BE2C (cell line): ENCODE results near the gene SPATS2.

Experiments used
- DNase-seq: peaks from one replicate; pipeline ENCODE4 v3.0.0-alpha.2; 2020
- H3K27me3 ChIP-seq: fragments of 250-450 bp; sonication (Bioruptor Pico); 2 replicates; pipeline ENCODE4 v1.5.1; 2020; ENCODE audit warnings: mild to moderate bottlenecking
- H3K36me3 ChIP-seq: fragments of 250-450 bp; sonication (Bioruptor Pico); 2 replicates; pipeline ENCODE4 v1.5.1; 2020; ENCODE audit warnings: mild to moderate bottlenecking
- H3K4me1 ChIP-seq: fragments of 250-450 bp; sonication (Bioruptor Pico); 2 replicates; pipeline ENCODE4 v1.5.1; 2020
- H3K4me3 ChIP-seq: 2 replicates; pipeline ENCODE4 v1.5.1; 2011; ENCODE audit warnings: low read depth, low read length
- H3K9me3 ChIP-seq: fragments of 250-450 bp; sonication (Bioruptor Pico); 2 replicates; pipeline ENCODE4 v1.5.1; 2020
- TF ChIP-seq, protein P1 (sequence below): IDR thresholded peaks from 2 replicates; pipeline ENCODE4 v1.5.1; 2012; ENCODE audit warnings: mild to moderate bottlenecking, low read depth, low read length

SPATS2 gene

DNA sequence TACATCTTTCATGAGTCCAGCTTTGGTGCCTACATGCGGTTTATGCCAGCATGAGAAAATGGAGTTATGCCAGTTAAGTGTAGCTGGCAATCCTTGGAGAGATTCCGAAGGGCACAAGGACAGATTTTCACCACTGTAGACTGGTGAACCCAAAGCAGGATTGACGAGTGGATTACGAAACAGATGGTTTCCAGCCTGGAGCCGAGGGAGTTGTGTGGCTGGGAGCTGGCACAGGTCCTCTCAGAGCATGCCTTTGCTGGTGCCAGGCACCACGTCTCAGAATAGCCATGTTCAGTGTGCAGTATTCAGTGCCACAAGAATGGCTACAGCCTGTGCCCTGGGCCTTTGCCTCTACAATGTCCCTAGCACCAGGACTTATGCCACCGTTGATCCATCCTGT, 184.8 kb downstream of the SPATS2 start:
- Histone ChIP-seq H3K9me3 (no peaks in the 10 kb centered on the region), H3K4me1 (no peaks in the 10 kb centered on the region), H3K4me3 (no peak overlapping the region), H3K27me3 (no peaks in the 10 kb centered on the region), H3K36me3 (no peaks in the 10 kb centered on the region)
- TF ChIP-seq, protein P1, sequence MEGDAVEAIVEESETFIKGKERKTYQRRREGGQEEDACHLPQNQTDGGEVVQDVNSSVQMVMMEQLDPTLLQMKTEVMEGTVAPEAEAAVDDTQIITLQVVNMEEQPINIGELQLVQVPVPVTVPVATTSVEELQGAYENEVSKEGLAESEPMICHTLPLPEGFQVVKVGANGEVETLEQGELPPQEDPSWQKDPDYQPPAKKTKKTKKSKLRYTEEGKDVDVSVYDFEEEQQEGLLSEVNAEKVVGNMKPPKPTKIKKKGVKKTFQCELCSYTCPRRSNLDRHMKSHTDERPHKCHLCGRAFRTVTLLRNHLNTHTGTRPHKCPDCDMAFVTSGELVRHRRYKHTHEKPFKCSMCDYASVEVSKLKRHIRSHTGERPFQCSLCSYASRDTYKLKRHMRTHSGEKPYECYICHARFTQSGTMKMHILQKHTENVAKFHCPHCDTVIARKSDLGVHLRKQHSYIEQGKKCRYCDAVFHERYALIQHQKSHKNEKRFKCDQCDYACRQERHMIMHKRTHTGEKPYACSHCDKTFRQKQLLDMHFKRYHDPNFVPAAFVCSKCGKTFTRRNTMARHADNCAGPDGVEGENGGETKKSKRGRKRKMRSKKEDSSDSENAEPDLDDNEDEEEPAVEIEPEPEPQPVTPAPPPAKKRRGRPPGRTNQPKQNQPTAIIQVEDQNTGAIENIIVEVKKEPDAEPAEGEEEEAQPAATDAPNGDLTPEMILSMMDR, result no peak
- no peak for DNase-seq

DNA sequence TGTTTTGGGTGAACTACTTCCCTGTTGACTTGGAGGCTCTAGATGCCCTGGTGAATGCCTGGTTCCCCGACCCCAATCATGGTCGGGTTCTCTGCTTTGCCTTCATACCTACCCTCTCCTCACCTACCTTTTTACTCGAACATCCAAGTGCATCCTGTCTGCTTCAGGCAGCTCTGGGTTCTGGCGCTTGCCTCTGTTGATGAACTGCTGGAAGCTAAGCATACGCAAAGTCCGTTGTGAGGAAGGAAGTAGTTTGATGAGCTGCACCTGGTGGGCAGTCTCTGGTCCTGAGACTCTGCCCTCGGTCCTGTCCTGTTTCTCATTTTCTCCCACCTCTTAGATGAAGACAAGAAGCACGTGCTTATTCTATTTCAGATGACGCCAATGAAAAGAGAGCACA, 185.2 kb downstream of the SPATS2 start:
- no peak for DNase-seq
- no peak overlapping the region for H3K4me3 ChIP-seq
- H3K36me3 ChIP-seq, result peaks cover 1% of the 10 kb centered on the region
- no peaks in the 10 kb centered on the region for H3K4me1 ChIP-seq
- TF ChIP-seq, protein P1, result no peak
- no peaks in the 10 kb centered on the region for H3K27me3 ChIP-seq
- no peaks in the 10 kb centered on the region for H3K9me3 ChIP-seq

GRCh38 chr12:49552899-49553298, 185.6 kb downstream of the SPATS2 start:
- H3K9me3 ChIP-seq, result no peaks in the 10 kb centered on the region
- H3K4me3 ChIP-seq, result no peak overlapping the region
- TF ChIP-seq, protein P1, result no peak
- no peaks in the 10 kb centered on the region for H3K4me1 ChIP-seq
- H3K27me3 ChIP-seq, result no peaks in the 10 kb centered on the region
- peaks cover 6% of the 10 kb centered on the region for H3K36me3 ChIP-seq
- DNase-seq, result no peak

DNA sequence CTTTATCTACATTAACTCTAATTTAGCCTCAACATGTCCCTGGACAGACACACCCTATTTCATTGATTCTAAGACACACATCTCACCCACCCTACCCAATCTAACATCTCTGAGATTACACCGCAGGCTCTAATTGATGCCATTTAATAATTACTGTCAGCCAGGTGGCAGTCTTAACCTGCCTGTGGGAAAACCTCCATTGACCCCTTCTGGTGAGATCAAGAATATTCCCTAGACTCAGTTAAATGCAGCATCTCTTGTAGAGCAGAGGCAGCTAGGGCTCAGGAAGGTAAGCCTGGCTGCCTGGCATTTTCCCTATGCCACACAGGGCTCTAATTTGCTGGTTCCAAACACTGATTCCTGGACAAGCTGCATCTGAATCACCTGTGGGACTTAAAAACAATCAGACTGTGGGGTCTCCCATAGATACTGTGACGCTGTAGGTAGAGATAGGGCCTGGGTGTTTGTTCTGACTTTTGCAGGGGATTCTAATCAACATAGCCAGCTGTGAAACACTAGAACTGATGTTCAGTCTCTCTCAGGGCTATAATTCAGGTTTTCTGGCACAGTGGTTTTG, 186.3 kb downstream of the SPATS2 start:
- no peak for DNase-seq
- Histone ChIP-seq H3K4me3 (no peak overlapping the region), H3K36me3 (peaks cover 8% of the 10 kb centered on the region), H3K4me1 (no peaks in the 10 kb centered on the region), H3K9me3 (no peaks in the 10 kb centered on the region), H3K27me3 (no peaks in the 10 kb centered on the region)
- TF ChIP-seq, protein P1, result peak; percentile 68

DNA sequence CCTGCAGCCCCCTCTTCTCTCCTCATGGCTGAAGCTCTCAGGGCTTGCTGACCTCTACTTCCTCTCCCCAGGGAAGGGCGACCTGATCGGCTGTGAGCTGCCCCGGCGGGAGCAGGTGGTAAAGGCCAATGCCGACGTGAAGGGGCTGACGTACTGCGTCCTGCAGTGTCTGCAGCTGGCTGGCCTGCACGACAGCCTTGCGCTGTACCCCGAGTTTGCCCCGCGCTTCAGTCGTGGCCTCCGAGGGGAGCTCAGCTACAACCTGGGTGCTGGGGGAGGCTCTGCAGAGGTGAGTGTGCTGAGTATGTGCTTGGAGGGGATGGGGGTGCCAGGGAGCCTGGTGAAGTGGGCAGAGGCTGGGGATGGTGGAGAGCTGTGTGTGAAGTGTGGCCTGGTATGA, 187.0 kb downstream of the SPATS2 start:
- TF ChIP-seq, protein P1, result no peak
- H3K4me3 ChIP-seq, result no peak overlapping the region
- peaks cover 12% of the 10 kb centered on the region for H3K36me3 ChIP-seq
- DNase-seq, result no peak
- no peaks in the 10 kb centered on the region for H3K27me3 ChIP-seq
- H3K9me3 ChIP-seq, result no peaks in the 10 kb centered on the region
- no peaks in the 10 kb centered on the region for H3K4me1 ChIP-seq

- H3K36me3 ChIP-seq, result peaks cover 26% of the 10 kb centered on the region
- TF ChIP-seq, protein P1, result no peak
- no peaks in the 10 kb centered on the region for H3K4me1 ChIP-seq
- H3K27me3 ChIP-seq, result no peaks in the 10 kb centered on the region
- H3K9me3 ChIP-seq, result no peaks in the 10 kb centered on the region
- no peak for DNase-seq
- no peak overlapping the region for H3K4me3 ChIP-seq
These were observed 188.5 kb downstream of the SPATS2 start for GRCh38 chr12:49555631-49556390.
